Coronary artery (tissue), 2 donors: ENCODE data around the gene USH1C.
A peak's percentile ranks its signal among the peaks of the same experiment; 100 is the strongest.

ENCODE experiments used
- DNase-seq: peaks from one replicate; pipeline ENCODE4 v3.0.0-alpha.2; 2017; ENCODE audit warnings: low spot score
- H3K27ac ChIP-seq, 2 donors: fragments of 200-600 bp; sonication (generic); one replicate each; pipeline ENCODE4 v1.5.1; 2016 to 2019
- H3K4me3 ChIP-seq: fragments of 200-600 bp; sonication (generic); 2 replicates; pipeline ENCODE4 v1.5.1; 2016; ENCODE audit warnings: mild to moderate bottlenecking, moderate library complexity
- CTCF ChIP-seq: fragments of 200-600 bp; sonication (generic); IDR thresholded peaks from one replicate; pipeline ENCODE4 v1.5.1; 2019; ENCODE audit warnings: antibody characterized with exemption

USH1C gene

DNA sequence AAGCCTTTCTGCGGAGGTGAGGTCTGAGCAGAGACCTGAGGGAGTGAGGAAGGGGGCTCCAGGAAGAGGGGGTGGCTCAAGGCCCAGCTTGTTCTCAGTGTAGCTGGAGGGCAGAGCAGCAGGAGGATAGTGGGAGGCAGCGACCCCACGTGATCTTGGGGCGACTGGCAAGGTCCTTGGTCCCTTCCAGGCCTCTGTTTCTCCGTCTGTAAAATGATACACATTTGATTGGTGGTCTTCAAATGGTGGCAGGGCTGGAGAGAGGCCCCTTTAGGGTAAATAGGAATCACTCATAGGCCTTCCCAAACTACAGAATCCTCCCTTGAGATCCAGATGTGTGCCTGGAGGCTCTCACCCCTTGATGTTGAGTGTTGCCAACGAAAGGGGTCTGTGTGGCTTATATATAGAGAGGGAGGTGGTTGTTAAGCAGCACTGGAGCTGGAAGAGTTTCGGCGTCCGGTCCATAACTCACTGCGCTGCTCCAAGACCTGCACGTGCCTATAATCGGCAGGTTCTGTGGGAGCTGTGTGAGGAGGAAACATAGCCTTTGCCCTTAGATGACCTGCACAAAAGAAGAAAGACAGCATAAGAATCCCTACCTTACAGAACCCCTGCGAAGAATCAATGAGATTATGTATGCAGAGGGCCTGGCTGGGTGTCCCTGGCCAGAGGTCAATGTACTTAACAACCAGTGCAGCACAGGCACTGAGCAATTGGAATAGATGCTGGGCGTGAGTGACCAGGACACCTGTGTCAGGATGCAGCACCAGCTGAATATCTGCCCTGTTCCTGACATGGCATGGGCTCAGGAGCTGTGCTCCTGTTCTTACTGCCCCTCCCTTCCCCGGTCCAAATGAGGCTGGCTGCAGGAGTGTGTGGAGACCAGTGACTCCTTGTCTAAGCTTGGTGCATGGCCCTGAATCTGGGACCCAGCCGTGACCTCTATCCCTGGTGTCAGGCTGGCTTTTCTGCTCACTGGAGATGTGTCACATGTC lies 31.5 kb upstream of the USH1C start:
- no peak overlapping the region for H3K27ac ChIP-seq
- H3K4me3 ChIP-seq: no peak overlapping the region
- TF ChIP-seq CTCF: no peak
- DNase-seq: peak; percentile 52

GRCh38 chr11:17574141-17575091 lies 30.2 kb upstream of the USH1C start:
- peak; percentile 38 for DNase-seq
- Histone ChIP-seq H3K27ac (no peak overlapping the region), H3K4me3 (no peak overlapping the region)
- no peak for TF ChIP-seq CTCF

DNA sequence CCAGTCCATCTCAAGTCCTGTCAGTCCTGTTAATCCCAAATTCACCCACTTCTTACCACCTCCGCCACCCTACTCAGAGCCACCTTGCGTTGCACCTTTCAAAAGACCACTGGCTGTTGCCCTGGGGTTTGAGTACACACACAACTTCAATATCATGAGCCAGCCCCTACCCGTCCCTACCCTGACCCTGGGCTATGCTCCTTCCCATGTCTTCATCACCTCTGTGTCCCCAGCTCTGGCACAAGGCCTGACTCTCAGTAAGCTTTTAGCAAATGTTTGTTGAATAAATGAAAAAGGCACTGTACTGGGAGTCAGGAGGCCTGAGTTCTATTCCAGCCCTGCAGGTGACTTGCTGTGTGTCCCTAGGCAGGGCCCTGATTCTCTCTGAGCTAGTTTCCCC lies 29.3 kb upstream of the USH1C start:
- no peak for DNase-seq
- H3K27ac ChIP-seq: no peak overlapping the region
- H3K4me3 ChIP-seq: no peak overlapping the region
- TF ChIP-seq CTCF: no peak

DNA sequence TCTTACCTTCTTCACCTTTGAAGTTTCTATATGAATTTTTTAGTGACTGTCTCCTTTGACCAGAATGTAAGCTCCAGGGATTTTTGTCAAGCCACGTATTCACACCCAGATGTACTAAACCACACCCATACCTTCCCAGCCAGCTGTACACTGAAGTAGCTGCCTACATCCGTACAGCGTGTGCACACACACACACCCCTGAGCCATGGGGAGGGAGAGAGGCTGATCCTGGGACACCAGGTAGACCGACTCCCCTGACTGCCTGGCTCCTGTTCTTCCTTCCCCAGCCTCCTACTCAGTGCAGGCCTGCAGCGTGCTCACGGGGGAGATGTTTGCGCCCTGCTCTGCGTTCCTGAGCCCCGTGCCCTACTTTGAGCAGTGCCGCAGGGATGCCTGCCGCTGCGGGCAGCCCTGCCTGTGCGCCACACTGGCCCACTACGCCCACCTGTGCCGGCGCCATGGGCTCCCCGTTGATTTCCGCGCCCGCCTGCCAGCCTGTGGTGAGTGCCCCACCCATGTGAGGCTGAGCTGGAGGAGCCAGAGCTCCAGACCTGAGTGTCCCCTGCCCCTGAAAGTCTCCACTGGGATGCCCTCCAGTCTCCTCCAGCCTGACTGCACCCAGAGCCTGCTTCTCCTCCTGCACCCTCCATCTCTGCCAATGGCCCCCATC lies 28.7 kb upstream of the USH1C start:
- no peak overlapping the region for H3K27ac ChIP-seq
- no peak for TF ChIP-seq CTCF
- H3K4me3 ChIP-seq: no peak overlapping the region
- DNase-seq: peak; percentile 50

DNA sequence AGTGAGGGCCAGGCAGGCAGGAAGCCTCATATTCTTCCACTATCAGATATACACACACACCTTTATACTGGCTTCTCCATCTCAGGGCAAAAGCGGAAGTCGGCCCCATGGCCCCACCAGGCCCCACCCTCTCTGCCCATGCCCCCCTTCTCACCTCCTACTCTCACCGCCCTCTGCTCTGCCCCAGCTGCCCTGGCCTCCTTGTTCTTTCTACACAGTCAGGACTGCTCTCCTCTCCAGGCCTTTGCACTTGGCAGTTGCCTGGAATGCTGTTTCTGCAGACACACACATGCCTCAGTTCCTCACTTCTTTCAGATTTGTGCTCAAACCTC lies 28.1 kb upstream of the USH1C start:
- DNase-seq: no peak
- Histone ChIP-seq H3K4me3 (no peak overlapping the region), H3K27ac (no peak overlapping the region)
- no peak for TF ChIP-seq CTCF

DNA sequence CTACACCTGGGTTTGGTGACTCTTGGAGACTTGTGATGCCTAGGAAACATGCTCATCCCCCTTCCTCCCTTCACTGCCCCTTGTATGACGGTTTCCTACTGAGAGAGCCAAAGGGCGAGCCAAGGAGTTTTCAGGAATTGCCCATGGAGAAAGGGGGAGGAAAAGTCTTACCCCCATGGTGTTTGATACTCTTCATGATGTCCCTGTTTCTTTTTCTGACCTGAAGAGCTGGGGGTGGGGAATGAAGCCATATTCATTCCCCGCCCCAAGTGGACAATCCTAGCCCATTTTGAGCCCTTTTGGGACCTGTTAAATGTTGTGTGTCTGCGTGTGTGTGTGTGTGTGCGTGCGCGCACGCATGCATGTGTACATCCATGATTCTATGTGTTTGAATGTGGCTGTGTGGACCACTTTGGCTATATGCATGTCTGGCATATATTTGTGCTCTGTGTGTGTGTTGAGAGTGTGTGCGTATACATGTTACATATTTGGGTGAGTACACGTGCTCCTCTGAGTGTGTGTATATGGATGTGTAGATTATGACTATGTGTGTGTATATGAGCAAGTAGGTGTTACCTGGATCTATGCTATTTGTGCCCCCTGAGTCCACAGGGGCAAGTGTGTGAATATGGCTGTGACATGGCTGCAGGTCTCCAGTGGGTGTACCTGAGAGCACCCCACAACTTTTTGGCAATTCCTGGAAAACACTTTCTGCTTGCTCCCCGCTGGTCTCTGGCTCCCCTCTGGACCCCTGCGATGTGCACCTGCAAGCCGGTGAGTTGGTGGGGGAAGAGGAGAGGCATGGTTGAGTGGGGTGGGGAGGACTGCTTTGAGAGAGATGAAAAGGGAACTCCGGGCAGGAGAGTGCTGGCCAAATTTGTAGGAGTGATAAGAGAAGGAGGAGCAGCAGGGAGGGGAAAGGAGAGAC lies 27.5 kb upstream of the USH1C start:
- no peak overlapping the region for H3K27ac ChIP-seq
- no peak for TF ChIP-seq CTCF
- no peak overlapping the region for H3K4me3 ChIP-seq
- DNase-seq: peak; percentile 63
